K562 (cell line): ENCODE data around the gene FAM124B.

Source experiments
- DIDO1 ChIP-seq: fragments of 450-650 bp; IDR thresholded peaks from 2 replicates; pipeline ENCODE4 v1.6.1; 2016; ENCODE audit warnings: low read depth, missing biosample characterization, missing genetic modification characterization
- FOXM1 ChIP-seq, 2 experiments: fragments of 450-650 bp in 1 of 2; sonication (generic) in 1 of 2; formaldehyde crosslinking in 1 of 2; IDR thresholded peaks; 2 replicates each; pipeline versions ENCODE4 v1.6.1 to v1.9.0; 2017 to 2022; ENCODE audit warnings: low read depth in 2 of 2, mild to moderate bottlenecking in 2 of 2, missing genetic modification reagents in 1 of 2, moderate library complexity in 1 of 2
- HDAC3 ChIP-seq: fragments of 450-650 bp; IDR thresholded peaks from 2 replicates; pipeline ENCODE4 v1.6.1; 2018; ENCODE audit warnings: borderline replicate concordance, mild to moderate bottlenecking, moderate library complexity; ENCODE audit not compliant: partially characterized antibody
- POLR2A ChIP-seq: fragments of 450-650 bp; conservative IDR thresholded peaks from 2 replicates; pipeline ENCODE4 v1.6.1; 2016
- POLR2AphosphoS5 ChIP-seq: IDR thresholded peaks from 2 replicates; pipeline ENCODE4 v1.6.1; 2011; ENCODE audit warnings: mild to moderate bottlenecking, low read depth, low read length, moderate library complexity; ENCODE audit not compliant: control insufficient read depth, insufficient read depth
- ZFX ChIP-seq: sonication (generic); formaldehyde crosslinking; IDR thresholded peaks from 2 replicates; pipeline ENCODE4 v1.8.0; 2022; ENCODE audit warnings: mild to moderate bottlenecking, missing genetic modification reagents, moderate library complexity

DNA sequence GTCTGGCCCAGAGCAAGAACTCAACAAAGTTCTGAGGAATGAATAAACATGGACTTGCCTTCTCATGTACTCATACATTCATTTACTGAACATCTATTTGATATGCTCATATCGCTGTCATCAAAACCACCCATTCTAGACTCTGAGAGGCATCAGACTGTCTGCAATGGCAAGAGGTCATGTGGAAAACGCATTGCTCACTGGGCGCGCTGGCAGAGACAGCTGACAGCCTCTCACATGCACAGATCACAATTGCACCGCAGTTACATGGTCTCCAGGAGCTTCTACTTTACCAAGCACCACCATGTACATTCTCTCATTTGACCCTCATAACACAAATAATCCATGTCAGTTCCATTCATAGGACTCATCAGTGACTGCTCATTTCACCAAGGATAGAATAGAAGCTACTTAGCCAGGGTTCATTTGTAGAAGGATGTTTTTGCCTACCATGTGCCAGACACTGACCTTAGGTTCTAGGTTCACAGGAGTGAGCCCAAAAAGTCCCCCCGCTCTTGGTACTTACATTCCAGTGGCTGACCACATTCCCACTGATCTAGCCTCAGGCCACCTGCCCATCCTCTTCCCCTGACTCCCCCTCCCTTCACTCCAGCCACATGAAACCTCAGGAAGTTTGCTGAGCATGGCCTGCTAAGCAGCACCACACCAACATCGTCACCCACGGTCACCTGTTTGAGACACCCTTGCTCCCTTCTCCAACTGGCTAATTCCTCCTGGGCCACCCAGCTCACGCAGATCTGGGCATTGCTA lies 6.1 kb downstream of the FAM124B start:
- TF ChIP-seq ZFX (CRISPR knock-in tag): no peak
- TF ChIP-seq FOXM1 (IDR thresholded peaks at IDR 0.05; ENCODE audit: low read depth): no peak
- TF ChIP-seq FOXM1 (CRISPR knock-in tag; IDR thresholded peaks at IDR 0.05; ENCODE audit: low read depth): no peak
- no peak for TF ChIP-seq DIDO1 (tag)
- TF ChIP-seq POLR2A: no peak
- TF ChIP-seq HDAC3: no peak
- TF ChIP-seq POLR2AphosphoS5: no peak
